Measurements from ENCODE around the gene HSPA2.

HSPA2 gene

GRCh38 chr14:64540208-64541202, at the start of gene HSPA2:
HSPA2 (plus strand) TSS chr14:64540741; CDS start chr14:64540850, 109 bp downstream.
- DNase-seq = peak; percentile 99

DNA sequence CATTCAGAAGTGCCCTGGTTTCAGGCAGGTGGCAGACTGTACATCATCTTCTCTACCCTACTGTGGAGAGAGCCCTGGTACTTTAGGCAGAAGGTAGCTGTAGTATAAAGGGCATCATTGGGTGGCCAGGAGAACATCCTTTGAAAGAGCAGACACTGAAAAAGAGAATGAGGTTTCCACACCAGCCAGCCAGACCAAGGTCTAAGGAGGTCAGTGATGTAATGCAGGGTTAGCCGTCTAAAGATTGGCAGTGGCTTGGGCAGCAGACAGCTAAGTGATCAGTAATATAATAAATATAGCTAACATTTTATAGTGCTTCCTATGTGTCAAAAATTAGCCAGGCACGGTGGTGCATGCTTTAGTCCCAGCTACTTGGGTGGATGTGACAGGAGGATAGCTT, 48.9 kb upstream of the HSPA2 start:
- no peak for DNase-seq

DNA sequence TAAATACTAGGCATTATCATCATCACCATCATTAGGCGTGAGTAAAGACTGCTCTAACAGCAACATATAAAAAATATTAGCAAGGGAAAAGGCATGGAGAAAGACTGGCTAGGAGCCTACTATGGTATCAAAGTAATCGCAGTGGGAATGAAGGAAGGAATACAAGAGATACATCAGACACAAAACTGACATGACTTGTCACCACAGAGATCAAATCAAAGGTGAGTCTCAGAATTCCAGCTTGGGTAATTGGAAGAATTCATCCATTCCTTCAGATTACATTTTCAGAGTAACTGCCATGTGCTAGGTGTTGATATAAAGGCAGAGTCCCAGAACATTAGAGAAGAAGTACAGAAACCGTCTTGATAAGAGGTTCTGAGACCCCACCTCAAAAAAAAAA, 47.1 kb upstream of the HSPA2 start:
- no peak for DNase-seq

GRCh38 chr14:64495252-64495651, 45.3 kb upstream of the HSPA2 start:
- DNase-seq = no peak

GRCh38 chr14:64496764-64497163, 43.8 kb upstream of the HSPA2 start:
- DNase-seq = no peak

GRCh38 chr14:64500088-64500487, 40.5 kb upstream of the HSPA2 start:
- no peak for DNase-seq

GRCh38 chr14:64501411-64502171, 39.0 kb upstream of the HSPA2 start:
- peak; percentile 64 for DNase-seq

DNA sequence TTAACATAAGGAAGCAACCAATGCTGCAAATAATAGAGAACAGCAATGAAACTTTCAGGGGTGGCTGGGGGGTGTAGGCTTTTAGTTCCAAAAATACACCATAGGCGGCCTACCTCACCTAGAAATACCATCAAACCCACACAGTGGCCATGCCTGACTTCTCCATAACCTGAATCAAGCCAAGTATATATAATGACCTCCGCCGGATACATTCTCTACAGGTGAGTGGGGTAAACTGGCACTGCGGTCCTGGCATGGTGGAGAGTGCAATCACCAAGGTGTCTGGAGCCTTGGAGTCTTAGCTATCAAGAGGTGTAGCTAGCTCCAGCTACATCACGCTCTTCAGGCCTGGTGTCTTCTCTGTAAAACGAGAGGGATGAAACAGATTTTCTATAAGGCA, 38.1 kb upstream of the HSPA2 start:
- DNase-seq = no peak

- peak; percentile 30 for DNase-seq
Measured at GRCh38 chr14:64502887-64503433, 37.6 kb upstream of the HSPA2 start.

DNA sequence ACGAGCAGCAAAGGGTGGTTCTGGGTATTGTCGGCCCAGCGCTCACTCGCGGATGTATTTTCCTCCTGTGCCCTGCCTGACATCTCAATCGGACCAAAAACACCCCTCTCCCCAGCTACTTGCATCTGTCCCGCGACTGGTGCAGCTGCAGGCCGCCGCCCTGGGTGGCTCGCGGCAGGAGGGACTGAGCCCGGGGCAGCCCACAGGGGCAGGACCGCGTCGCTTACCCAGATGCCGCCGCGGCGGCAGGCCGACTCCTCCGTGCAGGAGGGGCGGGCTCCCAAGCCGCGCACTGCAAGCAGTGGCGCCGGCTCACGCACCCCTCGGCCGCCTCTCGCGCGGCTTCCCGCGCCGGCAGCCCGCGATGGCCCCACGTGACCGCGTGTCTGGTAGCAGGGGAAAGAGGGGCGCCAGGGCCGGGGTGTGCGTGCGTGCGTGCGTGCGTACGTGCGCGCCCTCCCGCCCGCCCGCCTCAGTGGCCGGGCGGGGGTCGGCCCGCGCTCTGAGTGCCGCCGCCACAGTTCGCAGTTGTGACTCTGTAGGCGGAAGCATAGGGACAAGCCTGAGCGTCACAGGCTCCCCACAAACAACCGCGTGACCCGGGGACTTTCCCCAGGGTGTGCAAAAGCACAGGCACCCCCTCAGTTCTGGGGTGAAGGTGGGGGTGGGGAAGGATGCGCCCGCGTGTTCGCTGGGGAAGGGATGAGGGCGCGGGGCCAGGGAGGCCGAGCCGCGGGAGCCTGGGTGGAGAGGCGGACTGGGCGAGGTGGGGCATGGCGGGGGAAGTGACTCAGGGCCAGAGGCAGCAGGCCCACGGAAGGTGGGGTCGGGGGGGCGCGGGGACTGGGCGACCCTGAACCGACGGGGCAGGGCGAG, 36.9 kb upstream of the HSPA2 start, which contains the start of gene ZBTB25:
Gene ZBTB25, minus strand, starts transcription at position 405 of the 876 bp plus-strand sequence. CDS start 13,305 bp downstream, outside the sequence.
- DNase-seq = peak; percentile 73

- peak; percentile 86 for DNase-seq
Measured at GRCh38 chr14:64504310-64504896, 36.1 kb upstream of the HSPA2 start, which contains the start of gene ZBTB1. ZBTB1 (plus strand) TSS chr14:64504770; CDS start chr14:64521505, 16,735 bp downstream.

DNA sequence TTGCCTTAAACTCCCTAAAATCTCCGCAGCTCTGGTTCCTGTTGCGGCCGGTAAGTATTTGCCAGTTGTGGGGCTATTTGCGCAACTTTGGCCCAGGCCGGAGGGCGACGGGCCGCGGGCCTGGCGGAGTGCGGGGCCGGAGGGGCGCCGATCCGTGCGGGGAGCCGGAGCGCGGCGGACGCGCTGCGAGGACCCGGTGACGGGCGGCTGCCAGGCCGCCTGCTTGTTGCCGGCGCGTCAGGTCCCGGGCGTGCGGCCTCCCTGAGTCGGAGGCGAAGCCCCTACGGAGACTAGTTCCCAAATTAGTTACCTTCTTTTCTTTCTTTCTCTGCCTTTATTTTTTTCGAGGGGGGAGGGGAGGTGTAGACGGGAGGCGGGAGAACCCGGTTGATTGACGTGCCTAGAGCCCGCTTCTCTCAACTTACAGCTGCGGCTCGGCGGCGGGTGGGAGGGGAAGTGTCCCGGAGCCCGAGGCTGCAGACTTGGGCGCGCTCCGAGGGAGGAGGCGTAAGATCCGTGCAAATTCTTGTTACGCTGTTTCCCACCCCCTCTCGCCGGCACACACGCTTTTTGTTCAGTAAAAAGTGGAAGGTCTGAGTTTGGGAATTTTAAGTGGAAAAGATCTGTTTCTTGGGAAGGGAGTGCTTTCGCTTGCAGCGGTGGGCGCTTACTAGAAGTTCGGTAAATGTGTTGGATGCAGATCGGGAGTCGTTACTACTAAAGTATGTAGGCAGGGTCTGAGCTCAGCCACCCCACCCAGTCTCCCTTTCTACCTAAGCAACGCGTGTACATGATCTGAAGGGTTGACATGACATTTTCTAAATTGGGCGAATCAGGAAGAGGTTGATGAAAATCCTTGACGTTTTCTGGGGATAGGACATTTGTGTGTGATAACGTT, 35.4 kb upstream of the HSPA2 start:
- peak; percentile 72 for DNase-seq

- no peak for DNase-seq
Measured at GRCh38 chr14:64506721-64507120, 33.8 kb upstream of the HSPA2 start.

- peak; percentile 36 for DNase-seq
Measured at GRCh38 chr14:64507376-64508156, 33.0 kb upstream of the HSPA2 start.

GRCh38 chr14:64508215-64508776, 32.2 kb upstream of the HSPA2 start:
- DNase-seq = no peak

- no peak for DNase-seq
Measured at GRCh38 chr14:64509036-64509435, 31.5 kb upstream of the HSPA2 start.

- DNase-seq = peak; percentile 67
Measured at GRCh38 chr14:64510825-64511671, 29.5 kb upstream of the HSPA2 start.

GRCh38 chr14:64513271-64513670, 27.3 kb upstream of the HSPA2 start:
- DNase-seq = no peak
